Keratinocyte (primary cell): ENCODE results near the gene MXRA5. TPM values are rescaled to one million over a fixed set of nuclear protein-coding genes. Genes with fewer than 3 reads are reported as not detected.
A peak's percentile ranks its signal among the peaks of the same experiment; 100 is the strongest.
"Not testable (repeated sequence)": the region's sequence is repeated elsewhere in the genome, so short reads cannot be mapped to it uniquely, and the experiment has no call there.

Source experiments
- DNase-seq: peaks from one replicate; pipeline ENCODE4 v3.0.0-alpha.2; 2011; ENCODE audit warnings: low read depth, missing footprints, low spot score
- FAIRE-seq: peaks from 2 replicates; lab custom pipeline; 2011; peaks lifted over from hg19 to GRCh38; lab: Jason Lieb, UNC
- H2AFZ ChIP-seq: 2 replicates; pipeline ENCODE4 v1.6.0; 2012; ENCODE audit warnings: low read length, control low read depth, inconsistent platforms; ENCODE audit not compliant: control insufficient read depth
- H3K27ac ChIP-seq: 2 replicates; pipeline ENCODE4 v1.5.1; 2011; ENCODE audit warnings: low read length; ENCODE audit not compliant: control insufficient read depth, insufficient read depth
- H3K27me3 ChIP-seq: 3 replicates; pipeline ENCODE4 v1.6.0; 2011; ENCODE audit warnings: low read length; ENCODE audit not compliant: control insufficient read depth, insufficient read depth; ENCODE audit errors: extremely low read depth
- H3K36me3 ChIP-seq, 2 experiments: 2 replicates in 1 of 2; 3 replicates in 1 of 2; pipeline ENCODE4 v1.5.1; 2011; ENCODE audit warnings: low read length in 2 of 2, mild to moderate bottlenecking in 1 of 2; ENCODE audit not compliant: control insufficient read depth in 2 of 2, insufficient read depth in 2 of 2; ENCODE audit errors: extremely low read depth in 1 of 2
- H3K4me1 ChIP-seq: 3 replicates; pipeline ENCODE4 v1.5.1; 2011; ENCODE audit warnings: low read length; ENCODE audit not compliant: control insufficient read depth, insufficient read depth; ENCODE audit errors: extremely low read depth
- H3K4me2 ChIP-seq: 3 replicates; pipeline ENCODE4 v1.6.0; 2011; ENCODE audit warnings: low read depth, low read length; ENCODE audit not compliant: control insufficient read depth, insufficient read depth; ENCODE audit errors: extremely low read depth
- H3K4me3 ChIP-seq, 3 experiments: fragments of 200-600 bp in 1 of 3; sonication (generic) in 1 of 3; 2 replicates in 2 of 3; 3 replicates in 1 of 3; pipeline ENCODE4 v1.5.1; 2011 to 2016; ENCODE audit warnings: low read length in 3 of 3, mild to moderate bottlenecking in 3 of 3, control low read depth in 2 of 3, inconsistent platforms in 1 of 3, low read depth in 1 of 3, mixed read lengths in 1 of 3, mixed run types in 1 of 3, moderate library complexity in 1 of 3; ENCODE audit not compliant: control insufficient read depth in 2 of 3, insufficient read depth in 2 of 3; ENCODE audit errors: extremely low read depth in 1 of 3
- H3K79me2 ChIP-seq: 2 replicates; pipeline ENCODE4 v1.6.0; 2012; ENCODE audit warnings: low read length; ENCODE audit not compliant: control insufficient read depth, insufficient read depth
- H3K9ac ChIP-seq: 3 replicates; pipeline ENCODE4 v1.6.0; 2011; ENCODE audit warnings: low read length; ENCODE audit not compliant: control insufficient read depth, insufficient read depth; ENCODE audit errors: extremely low read depth
- H3K9me1 ChIP-seq: 3 replicates; pipeline ENCODE4 v1.6.0; 2011; ENCODE audit warnings: low read length; ENCODE audit not compliant: control insufficient read depth, insufficient read depth; ENCODE audit errors: extremely low read depth
- H3K9me3 ChIP-seq: 2 replicates; pipeline ENCODE4 v1.5.1; 2012; ENCODE audit warnings: low read depth, low read length; ENCODE audit not compliant: control insufficient read depth
- H4K20me1 ChIP-seq: 3 replicates; pipeline ENCODE4 v1.6.0; 2011; ENCODE audit warnings: low read length; ENCODE audit not compliant: control insufficient read depth, insufficient read depth; ENCODE audit errors: extremely low read depth
- EZH2 ChIP-seq: IDR thresholded peaks from one replicate; pipeline ENCODE4 v1.6.1; 2012; ENCODE audit warnings: inconsistent platforms, mild to moderate bottlenecking, low read length, moderate library complexity
- dilution Hi-C: fragments of 300-500 bp; cut with MboI; formaldehyde crosslinking; loops from one replicate; pipeline ENCODE4 v1.7.0; 2020; ENCODE audit warnings: low sequenced_read_pairs; ENCODE audit not compliant: extremely low pct_ligation_motif_present
- polyA plus RNA-seq, 5 experiments: library from polyadenylated mRNA; depleted of rRNA in 3 of 5; stranded (reverse) in 3 of 5; stranded (forward) in 1 of 5; unstranded in 1 of 5; fragments of >200 nt; gene quantifications; 1 replicate in 1 of 5; 2 replicates in 3 of 5; 3 replicates in 1 of 5; pipeline versions ENCODE4 v1.2.1 to v1.2.3, GENCODE V29; 2011 to 2012; ENCODE audit warnings: missing spikeins in 2 of 5, low read depth in 1 of 5, low replicate concordance in 1 of 5
- TF ChIP-seq, protein P1 (sequence below), 3 experiments: IDR thresholded peaks in 1 of 3; conservative IDR thresholded peaks in 1 of 3; optimal IDR thresholded peaks in 1 of 3; 2 replicates in 2 of 3; 3 replicates in 1 of 3; pipeline versions ENCODE3 to v1.5.1; 2011; ENCODE audit warnings: low read length in 3 of 3, mild to moderate bottlenecking in 3 of 3, moderate library complexity in 2 of 3, control low read depth in 1 of 3, inconsistent platforms in 1 of 3; ENCODE audit not compliant: insufficient read depth in 2 of 3; ENCODE audit errors: extremely low read depth in 1 of 3

The MXRA5 gene
- polyA plus RNA-seq, 1 donor (not counting 4 experiments of a cell fraction or from before 2014, with no cell fraction given): 6.5 TPM

GRCh38 chrX:3286196-3286945 lies 60.1 kb downstream of the MXRA5 start:
- peak overlapping the region; percentile 41 for H3K9ac ChIP-seq
- H3K4me1 ChIP-seq: peaks cover 7% of the 10 kb centered on the region
- FAIRE-seq (peak; percentile 97), DNase-seq (no peak)
- H3K4me3 ChIP-seq: peak overlapping the region in 2 of 3 experiments; percentile 20 to 48
- H2AFZ ChIP-seq: peak overlapping the region; percentile 46
- peak overlapping the region; percentile 61 for H3K27ac ChIP-seq
- dilution Hi-C loops: no loop called here
- no peaks in the 10 kb centered on the region for H3K9me3 ChIP-seq
- no peaks in the 10 kb centered on the region for H3K27me3 ChIP-seq
- no peaks in the 10 kb centered on the region for H3K79me2 ChIP-seq
- TF ChIP-seq, protein P1, sequence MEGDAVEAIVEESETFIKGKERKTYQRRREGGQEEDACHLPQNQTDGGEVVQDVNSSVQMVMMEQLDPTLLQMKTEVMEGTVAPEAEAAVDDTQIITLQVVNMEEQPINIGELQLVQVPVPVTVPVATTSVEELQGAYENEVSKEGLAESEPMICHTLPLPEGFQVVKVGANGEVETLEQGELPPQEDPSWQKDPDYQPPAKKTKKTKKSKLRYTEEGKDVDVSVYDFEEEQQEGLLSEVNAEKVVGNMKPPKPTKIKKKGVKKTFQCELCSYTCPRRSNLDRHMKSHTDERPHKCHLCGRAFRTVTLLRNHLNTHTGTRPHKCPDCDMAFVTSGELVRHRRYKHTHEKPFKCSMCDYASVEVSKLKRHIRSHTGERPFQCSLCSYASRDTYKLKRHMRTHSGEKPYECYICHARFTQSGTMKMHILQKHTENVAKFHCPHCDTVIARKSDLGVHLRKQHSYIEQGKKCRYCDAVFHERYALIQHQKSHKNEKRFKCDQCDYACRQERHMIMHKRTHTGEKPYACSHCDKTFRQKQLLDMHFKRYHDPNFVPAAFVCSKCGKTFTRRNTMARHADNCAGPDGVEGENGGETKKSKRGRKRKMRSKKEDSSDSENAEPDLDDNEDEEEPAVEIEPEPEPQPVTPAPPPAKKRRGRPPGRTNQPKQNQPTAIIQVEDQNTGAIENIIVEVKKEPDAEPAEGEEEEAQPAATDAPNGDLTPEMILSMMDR (optimal IDR thresholded peaks at IDR 0.05 in 1 of 3, IDR thresholded peaks at IDR 0.05 in 1 of 3, conservative IDR thresholded peaks at IDR 0.05 in 1 of 3; ENCODE audit: extremely low read depth in 1 of 3, insufficient read depth in 2 of 3, low read length in 3 of 3): no peak
- no peak for TF ChIP-seq EZH2
- no peaks in the 10 kb centered on the region for H3K9me1 ChIP-seq
- H4K20me1 ChIP-seq: no peaks in the 10 kb centered on the region
- no peaks in the 10 kb centered on the region for H3K36me3 ChIP-seq
- peak overlapping the region; percentile 80 for H3K4me2 ChIP-seq

DNA sequence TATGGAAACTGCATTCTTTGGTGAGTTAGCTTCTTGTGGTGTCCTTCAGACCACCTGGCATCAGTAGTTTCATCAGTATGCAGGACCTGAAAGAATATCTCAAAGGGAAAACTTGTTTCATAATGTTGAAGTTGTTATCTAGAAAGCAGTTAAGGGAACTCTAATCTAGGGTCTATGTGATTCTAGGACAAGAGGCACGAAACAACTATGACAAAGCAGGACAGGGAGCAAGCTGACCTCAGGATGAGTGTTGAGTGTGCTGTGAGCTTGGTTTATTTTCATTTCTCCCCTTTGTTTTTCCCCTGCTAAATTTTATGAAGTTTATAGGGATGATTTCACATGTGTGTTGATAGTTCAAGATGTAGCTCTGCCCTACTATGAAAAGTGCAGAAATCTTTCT lies 65.7 kb downstream of the MXRA5 start:
- Histone ChIP-seq H3K9me1 (no peaks in the 10 kb centered on the region), H3K9ac (no peak overlapping the region), H3K27me3 (no peaks in the 10 kb centered on the region), H3K4me3 (no peak overlapping the region), H3K4me2 (no peak overlapping the region), H3K4me1 (no peaks in the 10 kb centered on the region), H3K79me2 (no peaks in the 10 kb centered on the region), H4K20me1 (no peaks in the 10 kb centered on the region), H3K27ac (no peak overlapping the region), H3K36me3 (no peaks in the 10 kb centered on the region), H3K9me3 (peaks cover 4% of the 10 kb centered on the region), H2AFZ (no peak overlapping the region)
- dilution Hi-C loops: no loop called here
- FAIRE-seq (no peak), DNase-seq (no peak)
- no peak for TF ChIP-seq EZH2
- TF ChIP-seq, protein P1 (optimal IDR thresholded peaks at IDR 0.05 in 1 of 3, IDR thresholded peaks at IDR 0.05 in 1 of 3, conservative IDR thresholded peaks at IDR 0.05 in 1 of 3; ENCODE audit: extremely low read depth in 1 of 3, insufficient read depth in 2 of 3, low read length in 3 of 3): no peak

DNA sequence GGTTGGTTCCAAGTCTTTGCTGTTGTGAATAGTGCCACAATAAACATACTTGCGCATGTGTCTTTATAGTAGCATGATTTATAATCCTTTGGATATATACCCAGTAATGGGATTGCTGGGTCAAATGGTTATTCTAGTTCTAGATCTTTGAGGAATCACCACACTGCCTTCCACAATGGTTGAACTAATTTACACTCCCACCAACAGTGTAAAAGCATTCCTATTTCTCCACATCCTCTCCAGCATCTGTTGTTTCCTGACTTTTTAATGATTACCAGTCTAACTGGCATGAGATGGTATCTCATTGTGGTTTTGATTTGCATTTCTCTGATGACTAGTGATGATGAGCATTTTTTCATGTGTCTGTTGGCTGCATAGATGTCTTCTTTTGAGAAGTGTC lies 72.8 kb downstream of the MXRA5 start:
- H2AFZ ChIP-seq, H3K9ac ChIP-seq, dilution Hi-C loops: not testable (repeated sequence)

More for the DNA sequence above, 72.8 kb downstream of the MXRA5 start:
- FAIRE-seq, H3K27me3 ChIP-seq, H3K9me3 ChIP-seq, H3K27ac ChIP-seq, H4K20me1 ChIP-seq, DNase-seq, H3K4me3 ChIP-seq, H3K36me3 ChIP-seq, H3K9me1 ChIP-seq, H3K79me2 ChIP-seq, H3K4me2 ChIP-seq: not testable (repeated sequence)
- H3K4me1 ChIP-seq: peaks cover 18% of the 10 kb centered on the region
